DND-41 (cell line): ENCODE results near the gene LCORL.

Source experiments
- ATAC-seq: fragments of 200-7000 bp; cut with Tn5 transposase; 3 replicates; pipeline ENCODE4 v1.9.1; 2021; ENCODE audit warnings: low read depth; ENCODE audit not compliant: insufficient read depth
- DNase-seq: peaks from one replicate; pipeline ENCODE4 v3.0.0-alpha.2; 2020
- H2AFZ ChIP-seq: 2 replicates; pipeline ENCODE4 v1.6.0; 2012; ENCODE audit warnings: low read depth, low read length
- H3K27ac ChIP-seq: 2 replicates; pipeline ENCODE4 v1.5.1; 2012; ENCODE audit warnings: low read length, inconsistent platforms
- H3K27me3 ChIP-seq: fragments of 200-600 bp; sonication (generic); 2 replicates; pipeline ENCODE4 v1.6.0; 2012; ENCODE audit warnings: low read length, mild to moderate bottlenecking, inconsistent platforms; ENCODE audit not compliant: insufficient read depth, poor library complexity
- H3K36me3 ChIP-seq: 2 replicates; pipeline ENCODE4 v1.5.1; 2012; ENCODE audit warnings: low read length, inconsistent platforms; ENCODE audit not compliant: insufficient read depth
- H3K4me1 ChIP-seq: 2 replicates; pipeline ENCODE4 v1.5.1; 2012; ENCODE audit warnings: mild to moderate bottlenecking, low read length; ENCODE audit not compliant: insufficient read depth
- H3K4me2 ChIP-seq: 2 replicates; pipeline ENCODE4 v1.6.0; 2012; ENCODE audit warnings: mild to moderate bottlenecking, moderate library complexity, low read length, inconsistent platforms; ENCODE audit not compliant: insufficient read depth
- H3K4me3 ChIP-seq, 2 experiments: fragments of 200-600 bp in 1 of 2; shearing (Covaris generic) in 1 of 2; 2 replicates each; pipeline ENCODE4 v1.5.1; 2012 to 2016; ENCODE audit warnings: inconsistent platforms in 2 of 2, low read length in 2 of 2, mild to moderate bottlenecking in 2 of 2, low read depth in 1 of 2, moderate library complexity in 1 of 2
- H3K79me2 ChIP-seq: 2 replicates; pipeline ENCODE4 v1.6.0; 2012; ENCODE audit warnings: low read length, inconsistent platforms; ENCODE audit not compliant: insufficient read depth
- H3K9ac ChIP-seq: 2 replicates; pipeline ENCODE4 v1.6.0; 2012; ENCODE audit warnings: low read depth, mild to moderate bottlenecking, inconsistent platforms, low read length, moderate library complexity
- H3K9me3 ChIP-seq: 2 replicates; pipeline ENCODE4 v1.5.1; 2012; ENCODE audit warnings: low read length, moderate library complexity, mild to moderate bottlenecking, inconsistent platforms; ENCODE audit not compliant: insufficient read depth, severe bottlenecking
- H4K20me1 ChIP-seq: 2 replicates; pipeline ENCODE4 v1.6.0; 2012; ENCODE audit warnings: low read length; ENCODE audit not compliant: insufficient read depth
- EZH2 ChIP-seq: IDR thresholded peaks from 3 replicates; pipeline ENCODE4 v1.6.1; 2012; ENCODE audit warnings: borderline replicate concordance, low read depth, mild to moderate bottlenecking, moderate library complexity, low read length, inconsistent platforms; ENCODE audit not compliant: severe bottlenecking
- TF ChIP-seq, protein P1 (sequence below): IDR thresholded peaks from 2 replicates; pipeline ENCODE4 v1.5.1; 2012; ENCODE audit warnings: borderline replicate concordance, low read length, moderate library complexity, mild to moderate bottlenecking; ENCODE audit not compliant: poor library complexity, severe bottlenecking; ENCODE audit errors: extremely low read depth

The LCORL gene

DNA sequence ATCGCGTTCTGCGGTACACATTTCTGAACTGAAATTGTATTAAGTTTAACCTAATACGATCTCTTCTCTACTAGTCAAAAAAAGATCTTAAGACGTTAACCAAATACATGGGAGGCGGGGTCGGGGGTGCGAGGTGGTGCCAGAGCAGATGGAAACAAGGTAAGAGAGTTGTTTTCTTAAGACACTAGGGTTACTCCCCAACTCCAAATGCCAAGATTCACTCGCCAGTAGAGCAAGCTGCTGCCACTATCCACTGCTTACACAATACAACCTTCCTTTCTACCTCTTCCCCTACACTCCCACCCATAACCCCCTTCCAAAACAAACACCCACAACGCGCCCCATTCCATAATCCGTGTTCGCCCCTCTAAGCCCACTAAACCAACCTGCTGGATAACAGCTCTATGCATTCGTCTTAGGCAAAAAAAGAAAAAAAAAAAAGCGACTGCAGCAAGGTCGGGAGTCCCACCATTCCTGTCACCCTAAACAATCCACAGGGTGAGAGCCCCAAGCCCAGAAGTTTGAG lies 1.3 kb downstream of the LCORL start:
- Histone ChIP-seq H3K27me3 (peaks cover 24% of the 10 kb centered on the region), H3K4me2 (peak overlapping the region; percentile 99), H3K9ac (peak overlapping the region; percentile 89), H4K20me1 (peaks cover 47% of the 10 kb centered on the region), H3K27ac (peak overlapping the region; percentile 60), H3K9me3 (no peaks in the 10 kb centered on the region), H3K4me3 (peak overlapping the region; percentile 35 to 78; a peak in 3 of 4 replicates), H3K79me2 (peaks cover 58% of the 10 kb centered on the region), H2AFZ (peak overlapping the region; percentile 59), H3K36me3 (no peaks in the 10 kb centered on the region; the same call in 1 of the 2 replicates), H3K4me1 (peaks cover 28% of the 10 kb centered on the region)
- DNase-seq (peak; percentile 29), ATAC-seq (no peak)
- TF ChIP-seq, protein P1, sequence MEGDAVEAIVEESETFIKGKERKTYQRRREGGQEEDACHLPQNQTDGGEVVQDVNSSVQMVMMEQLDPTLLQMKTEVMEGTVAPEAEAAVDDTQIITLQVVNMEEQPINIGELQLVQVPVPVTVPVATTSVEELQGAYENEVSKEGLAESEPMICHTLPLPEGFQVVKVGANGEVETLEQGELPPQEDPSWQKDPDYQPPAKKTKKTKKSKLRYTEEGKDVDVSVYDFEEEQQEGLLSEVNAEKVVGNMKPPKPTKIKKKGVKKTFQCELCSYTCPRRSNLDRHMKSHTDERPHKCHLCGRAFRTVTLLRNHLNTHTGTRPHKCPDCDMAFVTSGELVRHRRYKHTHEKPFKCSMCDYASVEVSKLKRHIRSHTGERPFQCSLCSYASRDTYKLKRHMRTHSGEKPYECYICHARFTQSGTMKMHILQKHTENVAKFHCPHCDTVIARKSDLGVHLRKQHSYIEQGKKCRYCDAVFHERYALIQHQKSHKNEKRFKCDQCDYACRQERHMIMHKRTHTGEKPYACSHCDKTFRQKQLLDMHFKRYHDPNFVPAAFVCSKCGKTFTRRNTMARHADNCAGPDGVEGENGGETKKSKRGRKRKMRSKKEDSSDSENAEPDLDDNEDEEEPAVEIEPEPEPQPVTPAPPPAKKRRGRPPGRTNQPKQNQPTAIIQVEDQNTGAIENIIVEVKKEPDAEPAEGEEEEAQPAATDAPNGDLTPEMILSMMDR = no peak
- TF ChIP-seq EZH2 = no peak

DNA sequence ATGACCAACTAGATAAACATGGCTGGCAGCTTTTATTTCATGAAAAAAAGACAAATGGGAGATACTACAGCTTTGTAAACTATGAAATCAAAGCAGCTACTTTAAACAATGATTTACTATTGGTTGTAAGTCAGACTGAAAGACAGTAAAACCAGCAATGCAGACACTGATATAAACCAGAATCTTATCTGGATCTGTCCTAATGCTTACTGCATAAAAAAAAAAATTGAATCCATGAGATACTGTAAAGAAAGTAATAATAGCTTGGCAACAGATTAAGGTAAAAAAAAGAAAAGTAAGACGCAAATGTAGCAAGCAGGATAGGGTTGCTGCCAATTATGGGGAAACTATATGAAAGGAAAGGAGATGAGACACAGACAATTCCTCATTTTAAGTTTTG lies 7.3 kb downstream of the LCORL start:
- no peaks in the 10 kb centered on the region for H3K27me3 ChIP-seq
- H3K79me2 ChIP-seq = peaks cover 97% of the 10 kb centered on the region
- H3K9me3 ChIP-seq = no peaks in the 10 kb centered on the region
- no peak overlapping the region for H2AFZ ChIP-seq
- H3K4me2 ChIP-seq = no peak overlapping the region
- DNase-seq = no peak
- peaks cover 21% of the 10 kb centered on the region for H3K4me1 ChIP-seq
- peaks cover 70% of the 10 kb centered on the region for H4K20me1 ChIP-seq
- H3K27ac ChIP-seq = no peak overlapping the region
- H3K4me3 ChIP-seq = no peak overlapping the region
- no peak for TF ChIP-seq EZH2
- TF ChIP-seq, protein P1 = no peak
- H3K36me3 ChIP-seq = 0 out of 2 replicates have a peak, but pooled peaks cover 4% of the 10 kb centered on the region
- no peak for ATAC-seq
- H3K9ac ChIP-seq = no peak overlapping the region

DNA sequence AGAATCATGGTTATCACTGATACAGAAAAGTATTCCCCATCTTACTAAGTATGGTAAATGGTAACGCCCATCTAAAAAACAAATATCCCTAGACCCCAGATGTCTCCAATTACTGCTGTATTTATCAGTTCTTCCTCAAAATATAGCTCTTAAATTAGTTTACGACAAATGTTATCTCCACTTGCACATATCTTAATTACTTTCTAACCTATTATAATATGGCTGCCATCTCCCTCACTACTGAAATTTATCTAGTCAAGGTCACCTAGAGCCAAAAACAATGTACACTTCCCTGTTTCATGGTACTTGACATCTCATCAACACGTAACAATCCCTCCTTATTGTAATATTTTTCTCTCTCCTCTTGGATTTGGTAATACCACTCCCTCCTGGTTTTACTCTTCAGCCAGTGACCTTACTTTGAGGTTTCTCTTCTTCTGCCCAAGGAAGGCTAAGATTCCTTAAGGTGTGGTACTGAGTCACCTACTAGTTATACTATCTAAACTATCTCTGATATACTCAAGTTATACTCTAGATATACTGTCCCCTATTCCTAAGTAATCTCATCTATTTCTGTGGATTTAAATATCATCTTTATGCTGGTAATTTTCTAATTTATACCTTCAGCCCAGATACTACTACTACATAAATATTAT lies 8.6 kb downstream of the LCORL start:
- Histone ChIP-seq H3K79me2 (peaks cover 97% of the 10 kb centered on the region), H4K20me1 (peaks cover 63% of the 10 kb centered on the region), H3K27me3 (no peaks in the 10 kb centered on the region), H3K4me3 (no peak overlapping the region), H3K4me2 (no peak overlapping the region), H2AFZ (no peak overlapping the region), H3K9me3 (no peaks in the 10 kb centered on the region), H3K4me1 (peaks cover 16% of the 10 kb centered on the region), H3K36me3 (0 out of 2 replicates have a peak, but pooled peaks cover 4% of the 10 kb centered on the region), H3K27ac (no peak overlapping the region), H3K9ac (no peak overlapping the region)
- no peak for DNase-seq
- no peak for ATAC-seq
- TF ChIP-seq EZH2 = no peak
- TF ChIP-seq, protein P1 = no peak
